NCI-H1436 (cell line): ENCODE results near the gene GSTCD.

Source experiments
- DNase-seq: peaks from one replicate; lab custom pipeline; 2025; lab: John Stamatoyannopoulos, UW

Gene GSTCD

GRCh38 chr4:105894660-105895582, 186.3 kb downstream of the GSTCD start, which contains the start of gene NPNT:
NPNT (plus strand) TSS chr4:105895471; CDS start chr4:105895653, 182 bp downstream.
- peak; percentile 70 for DNase-seq

- DNase-seq: peak; percentile 69
Observed at GRCh38 chr4:105895583-105896460, 187.2 kb downstream of the GSTCD start.

- no peak for DNase-seq
Observed at GRCh38 chr4:105896461-105896942, 187.9 kb downstream of the GSTCD start.
